B cell (primary cell): ENCODE data around the gene RHNO1. TPM values are rescaled to one million over a fixed set of nuclear protein-coding genes. Genes with fewer than 3 reads are reported as not detected.
A peak's percentile ranks its signal among the peaks of the same experiment; 100 is the strongest.

Experiments used
- ATAC-seq: fragments of 200-7000 bp; cut with Tn5 transposase; one replicate; pipeline ENCODE4 v1.10.0; 2021; ENCODE audit warnings: low read depth, mild to moderate bottlenecking, moderate number of reproducible peaks, moderate library complexity
- CTCF ChIA-PET: fragments of 350-600 bp; sonication (Branson Sonifier 250); formaldehyde crosslinking; loops from one replicate; lab custom pipeline; 2021; ENCODE audit warnings: antibody characterized with exemption, inconsistent platforms; lab: Charles Lee
- POLR2A ChIA-PET: fragments of 350-600 bp; sonication (Branson Sonifier 250); formaldehyde crosslinking; loops from one replicate; lab custom pipeline; 2021; ENCODE audit warnings: antibody characterized with exemption; lab: Charles Lee
- DNase-seq: peaks from one replicate; pipeline ENCODE4 v3.0.0; 2013
- H2AFZ ChIP-seq: 2 replicates; pipeline ENCODE4 v1.6.1; 2012; ENCODE audit warnings: mild to moderate bottlenecking, low read depth, low read length; ENCODE audit not compliant: insufficient read depth, poor library complexity, severe bottlenecking
- H3K27ac ChIP-seq, 2 donors: 1 replicate in 1 of 2; 2 replicates in 1 of 2; pipeline ENCODE4 v1.5.1; 2012 to 2013; ENCODE audit warnings: low read length in 2 of 2, mild to moderate bottlenecking in 2 of 2, moderate library complexity in 1 of 2
- H3K27me3 ChIP-seq, 4 experiments: fragments of 200-600 bp in 1 of 4; sonication (generic) in 1 of 4; replicated peaks in 1 of 4; 1 replicate in 2 of 4; 2 replicates in 2 of 4; pipeline versions ENCODE4 v1.6.1 to v1.7.0; 2013 to 2016; ENCODE audit warnings: low read length in 3 of 4, mild to moderate bottlenecking in 2 of 4, mixed read lengths in 1 of 4, moderate library complexity in 1 of 4; ENCODE audit not compliant: insufficient read depth in 4 of 4, control insufficient read depth in 3 of 4; ENCODE audit errors: control extremely low read depth in 1 of 4
- H3K36me3 ChIP-seq, 2 experiments: replicated peaks in 1 of 2; 1 replicate in 1 of 2; 2 replicates in 1 of 2; pipeline versions ENCODE4 v1.6.1 to v1.7.1; 2013; ENCODE audit warnings: low read length in 1 of 2; ENCODE audit not compliant: insufficient read depth in 2 of 2, control insufficient read depth in 1 of 2; ENCODE audit errors: control extremely low read depth in 1 of 2, extremely low read depth in 1 of 2
- H3K4me1 ChIP-seq, 2 donors: fragments of 200-600 bp in 1 of 2; sonication (generic) in 1 of 2; 1 replicate in 1 of 2; 2 replicates in 1 of 2; pipeline versions ENCODE4 v1.5.1 to v1.6.1; 2013 to 2017; ENCODE audit warnings: low read length in 2 of 2; ENCODE audit not compliant: control insufficient read depth in 2 of 2, insufficient read depth in 2 of 2
- H3K4me2 ChIP-seq: replicated peaks from 2 replicates; pipeline ENCODE3; 2012; ENCODE audit warnings: mild to moderate bottlenecking, low read depth, low read length; ENCODE audit not compliant: poor library complexity, severe bottlenecking
- H3K4me3 ChIP-seq, 5 experiments: fragments of 200-600 bp in 1 of 5; sonication (generic) in 1 of 5; 1 replicate in 3 of 5; 2 replicates in 2 of 5; pipeline versions ENCODE4 v1.5.1 to v1.7.0; 2011 to 2016; ENCODE audit warnings: low read length in 4 of 5, mild to moderate bottlenecking in 4 of 5, low read depth in 2 of 5, control low read depth in 1 of 5, moderate library complexity in 1 of 5; ENCODE audit not compliant: insufficient read depth in 1 of 5; ENCODE audit errors: control extremely low read depth in 1 of 5, extremely low read depth in 1 of 5
- H3K79me2 ChIP-seq: fragments of 200-600 bp; sonication (generic); one replicate; pipeline ENCODE4 v1.6.0; 2016; ENCODE audit warnings: low read length; ENCODE audit not compliant: control insufficient read depth, insufficient read depth
- H3K9ac ChIP-seq: fragments of 200-600 bp; sonication (generic); 2 replicates; pipeline ENCODE4 v1.6.1; 2017; ENCODE audit warnings: mild to moderate bottlenecking, low read length, moderate library complexity
- H3K9me3 ChIP-seq, 3 donors: one replicate each; pipeline versions ENCODE4 v1.6.1 to v1.7.1; 2013; ENCODE audit warnings: low read length in 2 of 3; ENCODE audit not compliant: control insufficient read depth in 2 of 3, insufficient read depth in 1 of 3; ENCODE audit errors: control extremely low read depth in 1 of 3
- H4K20me1 ChIP-seq: 2 replicates; pipeline ENCODE4 v1.6.0; 2012; ENCODE audit warnings: mild to moderate bottlenecking, low read length; ENCODE audit not compliant: insufficient read depth, control insufficient read depth, poor library complexity, severe bottlenecking
- H3K27ac Mint-ChIP-seq: one replicate; pipeline ENCODE4 v1.8.0; 2021; ENCODE audit warnings: mixed read lengths
- H3K27me3 Mint-ChIP-seq: one replicate; pipeline ENCODE4 v1.8.0; 2021; ENCODE audit warnings: mixed read lengths
- H3K4me1 Mint-ChIP-seq: one replicate; pipeline ENCODE4 v1.8.0; 2021; ENCODE audit warnings: mixed read lengths
- H3K4me3 Mint-ChIP-seq: one replicate; pipeline ENCODE4 v1.8.0; 2021; ENCODE audit warnings: mixed read lengths
- H3K9me3 Mint-ChIP-seq: one replicate; pipeline ENCODE4 v1.8.0; 2022; ENCODE audit warnings: mixed read lengths; ENCODE audit not compliant: insufficient read depth
- CTCF ChIP-seq: fragments of 200-600 bp; IDR thresholded peaks from one replicate; pipeline ENCODE4 v1.8.0; 2022; ENCODE audit warnings: antibody characterized with exemption, mild to moderate bottlenecking
- EZH2 ChIP-seq: IDR thresholded peaks from 2 replicates; pipeline ENCODE4 v1.6.1; 2012; ENCODE audit warnings: borderline replicate concordance, low read depth, mild to moderate bottlenecking, moderate library complexity, low read length; ENCODE audit not compliant: insufficient read depth, poor library complexity, severe bottlenecking
- WGBS: methylation state at CpG from one replicate; pipeline ENCODE4 v1.1.5; 2013; ENCODE audit warnings: missing lambda C conversion rate; ENCODE audit not compliant: insufficient coverage; 5-methylcytosine and 5-hydroxymethylcytosine counted together
- intact Hi-C: fragments of 100-400 bp; cut with micrococcal nuclease; formaldehyde crosslinking; loops from one replicate; pipeline ENCODE4 v1.10.0; 2022
- polyA plus RNA-seq: library from polyadenylated mRNA; depleted of rRNA; stranded (reverse); fragments of >200 nt; gene quantifications from 2 replicates; pipeline ENCODE4 v1.2.3, GENCODE V29; 2012
- total RNA-seq, 2 donors: library from RNA; stranded (reverse); fragments of 120-200 nt in 1 of 2; gene quantifications; 1 replicate in 1 of 2; 2 replicates in 1 of 2; pipeline versions ENCODE4 v1.2.3 to v1.2.4, GENCODE V29; 2013 to 2022

The RHNO1 gene
- total and polyA plus RNA-seq, 2 donors (not counting 1 experiment from before 2014, with no cell fraction given) = 13.3 to 13.5 TPM

GRCh38 chr12:2877953-2878732 is 1.1 kb downstream of the RHNO1 start:
- H3K9me3 Mint-ChIP-seq = no peaks in the 10 kb centered on the region
- peak overlapping the region; percentile 81 to 98 (median 88) for H3K4me3 ChIP-seq

More at GRCh38 chr12:2877953-2878732, 1.1 kb downstream of the RHNO1 start:
- no peaks in the 10 kb centered on the region for H4K20me1 ChIP-seq
- peak overlapping the region; percentile 90 for H3K9ac ChIP-seq
- H3K4me2 ChIP-seq = peak overlapping the region; percentile 98
- 50% methylated on average over 13 of the region's 16 CpGs for WGBS
- H3K4me1 Mint-ChIP-seq = peaks cover 30% of the 10 kb centered on the region
- ATAC-seq = peak; percentile 40
- ChIA-PET POLR2A (interaction anchor here (0.6 to 0.9 kb wide), 3 partner anchors 12 to 1515 kb away, joined by 3 to 7 read pairs (median 6); partner anchors contain the start of gene TULP3), CTCF (interaction anchor here (0.9 to 1.3 kb wide), 3 partner anchors 23 to 165 kb away, joined by 3 read pairs; partner anchors contain the start of gene ITFG2)
- H3K79me2 ChIP-seq = peaks cover 56% of the 10 kb centered on the region
- TF ChIP-seq CTCF = no peak
- TF ChIP-seq EZH2 = no peak
- peak overlapping the region; percentile 97 for H3K4me3 Mint-ChIP-seq
- no peaks in the 10 kb centered on the region for H3K27me3 ChIP-seq
- no peaks in the 10 kb centered on the region for H3K36me3 ChIP-seq
- H3K9me3 ChIP-seq = no peaks in the 10 kb centered on the region
- peak overlapping the region; percentile 86 for H2AFZ ChIP-seq
- peak overlapping the region; percentile 90 to 91 for H3K27ac ChIP-seq
- DNase-seq = peak; percentile 71
- intact Hi-C loops = loop anchor here (1.0 to 5.0 kb wide), 3 partner anchors 12 to 81 kb away; partner anchors contain the start of genes ITFG2 and TULP3
- no peaks in the 10 kb centered on the region for H3K27me3 Mint-ChIP-seq
- peak overlapping the region; percentile 96 for H3K27ac Mint-ChIP-seq
- peaks cover 17 to 23% of the 10 kb centered on the region in 2 donors for H3K4me1 ChIP-seq
